Liver (tissue), 3 donors: Measurements from ENCODE around the gene C2CD5.

ENCODE experiments used
- FOXA2 ChIP-seq: IDR thresholded peaks from 2 replicates; pipeline ENCODE4 v1.6.1; 2016; ENCODE audit warnings: antibody characterized with exemption
- GABPA ChIP-seq, 2 donors: IDR thresholded peaks in 1 of 2; conservative IDR thresholded peaks in 1 of 2; 2 replicates each; pipeline ENCODE4 v1.6.1; 2016; ENCODE audit warnings: antibody characterized with exemption in 2 of 2, mild to moderate bottlenecking in 1 of 2, moderate library complexity in 1 of 2
- HNF4A ChIP-seq, 2 donors: conservative IDR thresholded peaks; 2 replicates each; pipeline ENCODE4 v1.6.1; 2016; ENCODE audit warnings: antibody characterized with exemption in 2 of 2, mild to moderate bottlenecking in 2 of 2
- JUND ChIP-seq, 2 donors: IDR thresholded peaks; 2 replicates each; pipeline ENCODE4 v1.6.1; 2016; ENCODE audit warnings: antibody characterized with exemption in 2 of 2
- RAD21 ChIP-seq, 2 donors: IDR thresholded peaks; 2 replicates each; pipeline ENCODE4 v1.6.1; 2016; ENCODE audit warnings: antibody characterized with exemption in 2 of 2, mild to moderate bottlenecking in 2 of 2
- SP1 ChIP-seq: IDR thresholded peaks from 2 replicates; pipeline ENCODE4 v1.6.1; 2018; ENCODE audit warnings: antibody characterized with exemption, mild to moderate bottlenecking
- TAF1 ChIP-seq: conservative IDR thresholded peaks from 2 replicates; pipeline ENCODE4 v1.6.1; 2016; ENCODE audit warnings: antibody characterized with exemption, mild to moderate bottlenecking
- YY1 ChIP-seq: IDR thresholded peaks from 2 replicates; pipeline ENCODE4 v1.6.1; 2016; ENCODE audit warnings: antibody characterized with exemption, mild to moderate bottlenecking
- TF ChIP-seq, protein P1 (sequence below): fragments of 150-350 bp; IDR thresholded peaks from 2 replicates; pipeline ENCODE4 v1.5.1; 2017; ENCODE audit warnings: improper control_type of control experiment, low read depth, low read length; ENCODE audit not compliant: missing input control
- TF ChIP-seq, protein P2 (sequence below): IDR thresholded peaks from 2 replicates; pipeline ENCODE4 v1.6.1; 2016; ENCODE audit warnings: antibody characterized with exemption, mild to moderate bottlenecking
- TF ChIP-seq, protein P3 (sequence below): IDR thresholded peaks from 2 replicates; pipeline ENCODE4 v1.6.1; 2016; ENCODE audit warnings: antibody characterized with exemption
- TF ChIP-seq, protein P4 (sequence below): IDR thresholded peaks from 2 replicates; pipeline ENCODE4 v1.6.1; 2016; ENCODE audit warnings: antibody characterized with exemption
- TF ChIP-seq, protein P5 (sequence below): IDR thresholded peaks from 2 replicates; pipeline ENCODE4 v1.6.1; 2016; ENCODE audit warnings: antibody characterized with exemption
- donor health status: healthy.
- donor health status: healthy.

DNA sequence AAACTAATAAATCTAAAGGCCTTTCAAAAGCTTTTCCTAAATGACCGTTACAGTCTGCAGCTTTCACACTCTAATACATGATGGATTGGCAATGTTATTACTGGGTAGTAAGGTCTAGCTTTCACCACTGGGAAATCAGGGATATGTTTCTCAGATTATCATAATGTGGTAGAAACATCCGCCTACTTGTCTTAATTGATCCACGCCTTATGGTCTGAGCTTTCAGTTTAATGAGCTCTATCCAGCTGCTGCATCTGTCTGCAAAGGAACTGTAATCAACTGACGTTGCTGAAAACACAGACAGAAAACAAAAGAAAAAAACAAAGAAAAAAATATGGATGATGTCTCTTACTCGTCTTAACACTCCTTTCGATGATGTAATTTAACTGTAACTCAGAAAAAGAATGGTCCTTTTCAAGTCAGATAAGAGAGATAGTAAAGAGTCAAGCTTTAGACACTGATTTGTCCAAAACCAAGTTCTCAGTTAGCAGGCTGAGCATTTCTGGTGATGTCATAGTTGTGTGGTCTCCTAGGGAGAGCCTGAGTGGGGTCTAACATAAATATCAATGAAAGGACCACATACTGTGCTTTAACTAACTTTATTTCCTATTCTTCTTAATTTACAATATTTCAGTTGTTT is 85.9 kb downstream of the C2CD5 start:
- TF ChIP-seq, protein P1, sequence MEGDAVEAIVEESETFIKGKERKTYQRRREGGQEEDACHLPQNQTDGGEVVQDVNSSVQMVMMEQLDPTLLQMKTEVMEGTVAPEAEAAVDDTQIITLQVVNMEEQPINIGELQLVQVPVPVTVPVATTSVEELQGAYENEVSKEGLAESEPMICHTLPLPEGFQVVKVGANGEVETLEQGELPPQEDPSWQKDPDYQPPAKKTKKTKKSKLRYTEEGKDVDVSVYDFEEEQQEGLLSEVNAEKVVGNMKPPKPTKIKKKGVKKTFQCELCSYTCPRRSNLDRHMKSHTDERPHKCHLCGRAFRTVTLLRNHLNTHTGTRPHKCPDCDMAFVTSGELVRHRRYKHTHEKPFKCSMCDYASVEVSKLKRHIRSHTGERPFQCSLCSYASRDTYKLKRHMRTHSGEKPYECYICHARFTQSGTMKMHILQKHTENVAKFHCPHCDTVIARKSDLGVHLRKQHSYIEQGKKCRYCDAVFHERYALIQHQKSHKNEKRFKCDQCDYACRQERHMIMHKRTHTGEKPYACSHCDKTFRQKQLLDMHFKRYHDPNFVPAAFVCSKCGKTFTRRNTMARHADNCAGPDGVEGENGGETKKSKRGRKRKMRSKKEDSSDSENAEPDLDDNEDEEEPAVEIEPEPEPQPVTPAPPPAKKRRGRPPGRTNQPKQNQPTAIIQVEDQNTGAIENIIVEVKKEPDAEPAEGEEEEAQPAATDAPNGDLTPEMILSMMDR: no peak
- no peak for TF ChIP-seq SP1
- no peak for TF ChIP-seq GABPA (IDR thresholded peaks at IDR 0.05 in 1 of 2, conservative IDR thresholded peaks at IDR 0.05 in 1 of 2)
- TF ChIP-seq, protein P2, sequence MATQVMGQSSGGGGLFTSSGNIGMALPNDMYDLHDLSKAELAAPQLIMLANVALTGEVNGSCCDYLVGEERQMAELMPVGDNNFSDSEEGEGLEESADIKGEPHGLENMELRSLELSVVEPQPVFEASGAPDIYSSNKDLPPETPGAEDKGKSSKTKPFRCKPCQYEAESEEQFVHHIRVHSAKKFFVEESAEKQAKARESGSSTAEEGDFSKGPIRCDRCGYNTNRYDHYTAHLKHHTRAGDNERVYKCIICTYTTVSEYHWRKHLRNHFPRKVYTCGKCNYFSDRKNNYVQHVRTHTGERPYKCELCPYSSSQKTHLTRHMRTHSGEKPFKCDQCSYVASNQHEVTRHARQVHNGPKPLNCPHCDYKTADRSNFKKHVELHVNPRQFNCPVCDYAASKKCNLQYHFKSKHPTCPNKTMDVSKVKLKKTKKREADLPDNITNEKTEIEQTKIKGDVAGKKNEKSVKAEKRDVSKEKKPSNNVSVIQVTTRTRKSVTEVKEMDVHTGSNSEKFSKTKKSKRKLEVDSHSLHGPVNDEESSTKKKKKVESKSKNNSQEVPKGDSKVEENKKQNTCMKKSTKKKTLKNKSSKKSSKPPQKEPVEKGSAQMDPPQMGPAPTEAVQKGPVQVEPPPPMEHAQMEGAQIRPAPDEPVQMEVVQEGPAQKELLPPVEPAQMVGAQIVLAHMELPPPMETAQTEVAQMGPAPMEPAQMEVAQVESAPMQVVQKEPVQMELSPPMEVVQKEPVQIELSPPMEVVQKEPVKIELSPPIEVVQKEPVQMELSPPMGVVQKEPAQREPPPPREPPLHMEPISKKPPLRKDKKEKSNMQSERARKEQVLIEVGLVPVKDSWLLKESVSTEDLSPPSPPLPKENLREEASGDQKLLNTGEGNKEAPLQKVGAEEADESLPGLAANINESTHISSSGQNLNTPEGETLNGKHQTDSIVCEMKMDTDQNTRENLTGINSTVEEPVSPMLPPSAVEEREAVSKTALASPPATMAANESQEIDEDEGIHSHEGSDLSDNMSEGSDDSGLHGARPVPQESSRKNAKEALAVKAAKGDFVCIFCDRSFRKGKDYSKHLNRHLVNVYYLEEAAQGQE: no peak
- TF ChIP-seq, protein P3, sequence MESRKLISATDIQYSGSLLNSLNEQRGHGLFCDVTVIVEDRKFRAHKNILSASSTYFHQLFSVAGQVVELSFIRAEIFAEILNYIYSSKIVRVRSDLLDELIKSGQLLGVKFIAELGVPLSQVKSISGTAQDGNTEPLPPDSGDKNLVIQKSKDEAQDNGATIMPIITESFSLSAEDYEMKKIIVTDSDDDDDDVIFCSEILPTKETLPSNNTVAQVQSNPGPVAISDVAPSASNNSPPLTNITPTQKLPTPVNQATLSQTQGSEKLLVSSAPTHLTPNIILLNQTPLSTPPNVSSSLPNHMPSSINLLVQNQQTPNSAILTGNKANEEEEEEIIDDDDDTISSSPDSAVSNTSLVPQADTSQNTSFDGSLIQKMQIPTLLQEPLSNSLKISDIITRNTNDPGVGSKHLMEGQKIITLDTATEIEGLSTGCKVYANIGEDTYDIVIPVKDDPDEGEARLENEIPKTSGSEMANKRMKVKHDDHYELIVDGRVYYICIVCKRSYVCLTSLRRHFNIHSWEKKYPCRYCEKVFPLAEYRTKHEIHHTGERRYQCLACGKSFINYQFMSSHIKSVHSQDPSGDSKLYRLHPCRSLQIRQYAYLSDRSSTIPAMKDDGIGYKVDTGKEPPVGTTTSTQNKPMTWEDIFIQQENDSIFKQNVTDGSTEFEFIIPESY: no peak
- no peak for TF ChIP-seq FOXA2
- no peak for TF ChIP-seq YY1
- TF ChIP-seq RAD21 (IDR thresholded peaks at IDR 0.05): no peak
- TF ChIP-seq, protein P4, sequence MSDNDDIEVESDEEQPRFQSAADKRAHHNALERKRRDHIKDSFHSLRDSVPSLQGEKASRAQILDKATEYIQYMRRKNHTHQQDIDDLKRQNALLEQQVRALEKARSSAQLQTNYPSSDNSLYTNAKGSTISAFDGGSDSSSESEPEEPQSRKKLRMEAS: no peak
- TF ChIP-seq JUND (IDR thresholded peaks at IDR 0.05): no peak
- no peak for TF ChIP-seq TAF1
- TF ChIP-seq, protein P5, sequence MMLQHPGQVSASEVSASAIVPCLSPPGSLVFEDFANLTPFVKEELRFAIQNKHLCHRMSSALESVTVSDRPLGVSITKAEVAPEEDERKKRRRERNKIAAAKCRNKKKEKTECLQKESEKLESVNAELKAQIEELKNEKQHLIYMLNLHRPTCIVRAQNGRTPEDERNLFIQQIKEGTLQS: no peak
- no peak for TF ChIP-seq HNF4A (conservative IDR thresholded peaks at IDR 0.05)
